Measurements from ENCODE around the gene LSM2.
A peak's percentile ranks its signal among the peaks of the same experiment; 100 is the strongest.
"Not testable (repeated sequence)": the region's sequence is repeated elsewhere in the genome, so short reads cannot be mapped to it uniquely, and the experiment has no call there.

LSM2 gene

DNA sequence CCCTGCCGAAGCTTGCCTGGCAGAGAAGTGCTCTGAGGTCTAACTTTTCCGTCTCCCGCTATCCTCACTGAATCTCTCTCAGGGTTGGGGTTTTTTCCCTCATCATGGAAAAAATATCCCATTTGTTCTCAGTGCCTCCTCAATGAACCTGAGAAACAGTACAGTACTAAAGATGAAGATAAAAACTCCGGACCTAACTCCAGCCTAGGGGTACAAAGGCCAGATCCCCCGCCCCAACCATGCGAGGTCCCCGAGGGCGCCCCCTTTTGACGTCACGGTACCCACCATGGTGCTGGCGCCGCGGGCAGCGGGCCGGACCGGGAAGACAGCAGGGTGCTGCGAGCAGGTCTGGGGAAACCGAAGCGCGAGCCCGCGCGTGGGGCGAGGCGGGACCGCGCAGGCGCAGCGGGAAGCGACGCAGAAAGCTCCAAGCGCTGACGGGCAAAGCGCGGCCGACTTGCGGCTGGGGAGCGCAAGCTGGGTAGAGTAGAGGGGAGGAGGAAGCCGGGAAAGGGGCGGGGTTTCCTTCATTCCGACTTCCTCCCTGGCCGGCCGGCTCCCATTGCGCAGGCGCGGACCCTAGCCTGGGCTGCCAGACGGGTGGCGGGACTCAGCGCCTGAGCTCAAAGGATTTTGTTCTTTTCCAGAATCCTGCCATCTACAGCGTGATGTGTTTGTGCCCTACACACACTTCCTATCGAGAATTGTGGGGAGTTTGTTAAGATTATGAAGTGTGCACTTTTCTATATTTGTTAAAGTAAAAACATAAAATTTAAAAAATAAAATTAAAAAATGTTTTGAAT is at the start of gene LSM2:
Gene LSM2 (minus strand): TSS at position 497 of the 803 bp plus-strand sequence. CDS start 209 bp downstream, at position 288.
- peak; percentile 96 for DNase-seq (ENCODE audit: low spot score)

DNA sequence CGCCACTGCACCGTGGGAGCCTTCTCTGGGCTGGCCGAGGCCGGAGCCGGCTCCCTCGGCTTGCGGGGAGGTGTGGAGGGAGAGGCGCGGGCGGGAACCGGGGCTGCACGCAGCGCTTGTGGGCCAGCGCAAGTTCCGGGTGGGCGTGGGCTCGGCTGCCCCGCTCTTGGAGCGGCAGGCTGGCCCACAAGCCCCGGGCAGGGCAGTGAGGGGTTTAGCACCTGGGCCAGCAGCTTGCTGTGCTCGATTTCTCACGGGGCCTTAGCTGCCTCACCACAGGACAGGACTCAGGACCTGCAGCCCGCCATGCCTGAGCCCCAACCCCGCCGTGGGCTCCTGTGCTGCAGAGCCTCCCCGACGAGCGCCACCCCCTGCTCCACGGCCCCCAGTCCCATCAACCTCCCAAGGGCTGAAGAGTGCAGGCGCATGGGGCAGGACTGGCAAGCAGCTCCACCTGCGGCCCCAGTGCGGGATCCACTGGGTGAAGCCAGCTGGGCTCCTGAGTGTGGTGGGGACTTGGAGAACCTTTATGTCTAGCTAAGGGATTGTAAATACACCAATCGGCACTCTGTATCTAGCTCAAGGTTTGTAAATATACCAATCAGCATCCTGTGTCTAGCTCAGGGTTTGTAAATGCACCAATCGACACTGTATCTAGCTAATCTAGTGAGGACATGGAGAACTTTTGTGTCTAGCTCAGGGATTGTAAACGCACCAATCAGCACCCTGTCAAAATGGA is 45.4 kb upstream of the LSM2 start:
- DNase-seq (ENCODE audit: low spot score) = not testable (repeated sequence)

DNA sequence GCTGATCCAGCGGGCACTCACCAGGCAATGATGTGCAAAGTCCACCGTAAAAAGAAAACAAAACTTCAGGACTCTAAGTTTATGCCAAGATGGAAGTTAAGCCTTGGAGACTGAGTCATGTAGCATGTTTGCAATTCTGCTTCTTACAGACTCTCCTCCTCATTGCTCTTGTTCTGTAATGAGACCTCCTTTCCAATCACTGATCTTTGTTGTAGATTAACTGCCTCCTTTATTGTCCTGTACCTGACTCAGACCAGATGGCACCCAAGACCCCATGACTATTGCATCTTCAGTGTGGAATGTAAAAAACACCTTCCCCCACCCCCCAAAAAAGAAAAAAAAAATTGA is 44.7 kb upstream of the LSM2 start:
- DNase-seq (ENCODE audit: low spot score) = no peak

DNA sequence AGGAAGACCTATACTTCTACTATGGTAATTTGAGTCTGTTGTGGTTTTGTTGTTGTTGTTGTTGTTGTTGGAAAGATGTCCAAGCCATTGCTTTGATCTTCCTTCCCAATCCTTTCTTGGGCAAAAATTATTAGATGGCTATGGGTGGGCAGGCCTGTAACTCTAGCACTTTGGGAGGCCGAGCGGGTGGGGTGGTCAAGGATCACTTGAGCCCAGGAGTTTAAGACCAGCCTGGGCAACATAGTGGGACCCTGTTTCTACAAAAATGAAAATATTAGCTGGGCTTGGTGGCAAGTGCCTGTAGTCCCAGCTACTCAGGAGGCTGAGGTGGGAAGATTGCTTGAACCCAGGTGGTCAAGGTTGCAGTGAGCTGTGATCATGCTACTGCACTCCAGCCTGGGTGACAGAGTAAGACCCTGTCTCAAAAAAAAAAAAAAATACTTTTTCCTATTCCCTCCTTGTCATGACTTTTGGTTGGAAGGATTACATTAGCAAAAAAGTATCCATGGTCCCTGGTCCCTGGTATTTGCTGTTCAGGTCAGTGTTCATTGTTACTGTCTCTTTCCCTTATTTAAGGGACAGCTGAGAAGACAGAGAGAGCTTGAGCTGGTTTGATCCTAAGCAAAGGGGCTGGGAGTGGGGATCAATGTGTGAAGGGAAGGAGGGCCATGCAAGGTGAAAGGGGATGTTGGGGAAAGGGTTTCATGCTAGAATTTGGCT is 44.2 kb upstream of the LSM2 start:
- no peak for DNase-seq (ENCODE audit: low spot score)

DNA sequence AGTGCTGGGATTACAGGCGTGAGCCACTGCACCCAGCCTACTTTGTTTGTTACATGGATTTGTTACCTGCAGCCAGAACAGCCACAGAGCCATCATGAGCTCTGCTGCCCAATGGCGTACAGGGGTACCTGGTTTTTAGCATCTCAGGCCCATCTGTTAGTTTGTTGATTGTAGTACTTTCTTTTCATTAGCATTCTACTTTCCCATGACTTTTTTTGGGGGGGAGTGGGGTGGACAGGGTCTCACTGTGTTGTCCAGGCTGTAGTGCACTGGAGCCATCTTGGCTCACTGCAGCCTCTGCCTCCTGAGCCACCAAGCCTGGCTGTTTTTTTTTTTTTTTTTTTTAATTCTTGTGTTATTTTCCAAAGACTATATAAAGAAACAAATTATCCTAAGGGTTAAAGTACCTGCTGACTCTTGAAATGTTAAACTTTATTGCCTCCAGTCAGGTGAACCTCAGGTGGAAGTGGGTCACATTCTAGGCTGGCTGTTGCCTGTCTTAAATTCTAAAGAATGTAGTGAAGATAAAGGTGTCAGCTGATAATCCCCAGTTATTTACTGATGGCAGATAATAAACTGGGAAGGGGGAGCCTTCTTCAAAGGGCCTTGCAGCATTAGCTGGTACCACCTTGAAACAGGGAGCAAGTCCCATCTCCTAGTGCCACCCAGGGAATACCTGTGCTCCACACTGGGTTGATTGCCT is 40.7 kb upstream of the LSM2 start:
- DNase-seq (ENCODE audit: low spot score) = no peak

DNA sequence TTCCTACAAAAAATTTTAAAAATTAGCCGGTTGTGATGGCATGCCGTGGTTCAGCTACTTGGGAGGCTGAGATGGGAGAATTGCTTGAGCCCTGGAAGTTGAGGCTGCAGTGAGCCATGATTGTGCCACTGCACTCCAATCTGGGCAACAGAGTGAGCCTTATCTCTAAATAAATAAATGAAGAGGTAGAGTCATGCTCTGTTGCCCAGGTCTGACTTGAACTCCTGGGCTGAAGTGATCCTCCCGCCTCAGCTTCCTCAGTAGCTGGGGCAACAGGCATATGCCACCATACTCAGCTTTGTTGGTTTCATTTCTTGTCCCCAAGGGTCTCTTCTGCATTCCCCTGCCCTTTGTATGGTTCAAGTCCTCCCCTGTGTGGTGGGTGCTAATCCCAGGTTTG is 37.7 kb upstream of the LSM2 start:
- no peak for DNase-seq (ENCODE audit: low spot score)

DNA sequence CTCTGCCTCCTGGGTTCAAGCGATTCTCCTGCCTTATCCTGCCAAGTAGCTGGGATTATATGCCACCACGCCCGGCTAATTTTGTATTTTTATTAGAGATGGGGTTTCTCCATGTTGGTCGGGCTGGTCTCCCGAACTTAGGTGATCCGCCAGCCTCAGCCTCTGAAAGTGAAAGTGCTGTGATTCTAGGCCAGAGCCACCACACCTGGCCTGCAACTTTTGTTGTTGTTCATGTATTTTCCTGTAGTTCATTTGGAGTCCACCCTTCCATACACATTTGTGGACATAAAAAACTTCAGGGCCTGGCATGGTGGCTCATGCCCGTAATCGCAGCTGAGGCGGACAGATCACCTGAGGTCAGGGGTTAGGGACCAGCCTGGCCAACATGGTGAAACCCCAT is 35.3 kb upstream of the LSM2 start:
- no peak for DNase-seq (ENCODE audit: low spot score)

DNA sequence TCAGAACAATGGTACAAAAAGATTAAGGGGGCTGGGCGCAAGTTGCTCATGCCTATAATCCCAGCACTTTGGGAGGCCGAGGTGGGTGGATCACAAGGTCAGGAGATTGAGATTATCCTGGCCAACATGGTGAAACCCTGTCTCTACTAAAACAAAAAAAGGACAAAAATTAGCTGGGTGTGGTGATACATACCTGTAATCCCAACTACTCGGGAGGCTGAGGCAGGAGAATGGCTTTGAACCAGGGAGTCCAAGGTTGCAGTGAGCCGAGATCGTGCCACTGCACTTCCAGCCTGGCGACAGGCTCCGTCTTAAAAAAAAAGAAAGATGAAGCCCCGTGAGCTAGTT is 33.0 kb upstream of the LSM2 start:
- DNase-seq (ENCODE audit: low spot score) = not testable (repeated sequence)

DNA sequence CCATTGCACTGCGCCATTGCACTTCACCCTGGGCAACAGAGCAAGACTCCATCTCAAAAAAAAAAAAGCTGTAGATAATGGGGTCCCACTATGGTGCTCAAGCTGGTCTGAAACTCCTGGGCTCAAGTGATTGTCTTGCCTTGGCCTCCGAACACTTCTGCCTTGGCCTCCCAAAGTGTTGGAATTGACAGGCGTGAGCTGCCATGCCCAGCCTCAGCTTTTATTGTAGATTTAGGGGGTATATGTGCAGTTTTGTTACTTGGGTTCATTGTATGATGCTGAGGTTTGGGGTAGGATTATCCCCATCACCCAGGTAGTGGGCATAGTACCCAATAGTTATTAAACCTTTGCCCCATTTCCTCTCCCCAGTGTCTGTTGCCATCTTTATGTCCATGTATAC is 32.2 kb upstream of the LSM2 start:
- DNase-seq (ENCODE audit: low spot score) = no peak

DNA sequence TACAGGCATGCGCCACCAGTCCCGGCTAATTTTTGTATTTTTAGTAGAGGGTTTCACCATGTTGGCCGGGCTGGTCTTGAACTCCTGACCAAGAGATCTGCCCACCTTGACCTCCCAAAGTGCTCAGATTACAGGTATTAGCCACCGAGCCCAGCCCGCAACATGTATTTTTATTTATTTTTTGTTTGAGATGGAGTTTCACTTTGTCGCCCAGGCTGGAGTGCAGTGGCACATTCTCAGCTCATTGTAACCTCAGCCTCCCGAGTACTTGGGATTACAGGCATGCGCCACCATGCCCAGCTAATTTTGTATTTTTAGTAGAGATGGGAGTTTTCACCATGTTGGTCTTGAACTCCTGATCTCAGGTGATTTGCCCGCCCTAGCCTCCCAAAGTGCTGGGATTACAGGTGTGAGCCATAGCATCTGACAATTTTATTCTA is 31.4 kb upstream of the LSM2 start:
- not testable (repeated sequence) for DNase-seq (ENCODE audit: low spot score)

DNA sequence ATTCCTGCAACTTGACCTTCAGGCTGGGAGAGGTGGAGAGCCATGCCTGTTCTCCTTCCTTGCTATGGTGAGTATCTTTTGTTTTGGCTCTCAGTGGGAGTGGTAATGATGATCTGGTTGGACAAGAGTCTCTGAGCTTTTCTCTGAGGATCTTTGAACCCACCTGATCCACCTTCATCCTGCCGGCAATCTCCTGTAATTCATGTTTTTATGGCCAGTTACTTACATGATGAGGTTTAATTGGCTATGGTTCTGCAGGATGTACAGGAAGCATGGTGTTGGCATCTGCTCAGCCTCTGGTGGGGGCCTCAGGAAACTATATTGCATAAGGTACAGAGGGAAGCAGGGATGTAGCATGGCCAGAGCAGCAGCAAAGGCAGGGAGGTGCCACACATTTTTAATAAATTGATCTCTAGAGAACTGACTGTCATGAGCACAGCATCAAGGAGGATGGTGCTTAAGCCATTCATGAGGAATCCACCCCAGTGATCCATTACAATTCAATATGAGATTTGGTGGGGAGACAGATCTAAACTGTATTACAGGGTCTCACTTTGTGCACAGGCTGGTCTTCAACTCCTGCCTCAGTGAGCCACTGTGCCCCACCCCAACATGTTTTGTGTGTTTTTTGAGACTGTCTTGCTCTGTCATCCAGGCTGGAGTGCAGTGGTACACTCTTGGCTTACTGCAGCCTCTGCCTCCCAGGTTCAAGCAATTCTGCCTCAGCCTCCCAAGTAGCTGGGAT is 30.8 kb upstream of the LSM2 start:
- no peak for DNase-seq (ENCODE audit: low spot score)

DNA sequence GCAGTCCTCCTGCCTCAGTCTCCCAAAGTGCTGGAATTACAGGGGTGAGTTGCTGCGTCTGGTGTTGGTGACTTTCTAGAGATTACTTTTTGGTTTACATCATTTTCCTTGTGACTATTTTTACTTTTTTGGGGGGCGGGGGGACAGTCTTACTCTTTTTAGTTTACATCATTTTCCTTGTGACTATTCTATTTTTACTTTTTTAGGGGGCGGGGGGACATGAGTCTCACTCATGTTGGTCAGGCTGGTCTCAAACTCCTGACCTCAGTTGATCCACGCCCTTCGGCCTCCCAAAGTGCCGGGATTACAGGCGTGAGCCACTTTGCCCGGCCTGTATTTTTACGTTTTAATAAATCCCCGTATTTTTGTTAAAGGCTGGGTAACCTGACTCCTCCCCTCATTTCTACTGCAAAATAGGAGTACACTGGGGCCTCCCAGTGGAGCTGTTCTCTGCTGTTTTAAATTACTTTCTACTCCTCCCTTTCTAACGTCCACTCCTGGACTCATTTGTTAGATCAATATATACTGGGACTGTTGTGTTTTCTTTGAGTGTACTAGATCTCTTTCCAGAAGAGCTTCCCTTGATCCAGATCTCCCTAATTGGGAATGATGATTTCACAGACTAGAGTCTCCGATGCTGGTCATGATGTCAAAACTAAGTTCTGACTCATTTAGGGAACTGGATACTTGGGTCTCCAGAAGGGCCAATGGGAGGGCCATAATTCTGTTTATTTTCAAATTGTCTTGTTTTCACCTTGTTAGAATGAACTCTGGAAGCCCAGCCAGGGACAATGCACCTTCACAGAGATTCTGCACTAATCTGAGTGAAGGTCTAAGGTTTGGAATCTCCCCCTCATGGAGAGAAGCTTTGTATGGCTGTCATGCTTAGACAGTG is 30.0 kb upstream of the LSM2 start:
- no peak for DNase-seq (ENCODE audit: low spot score)

DNA sequence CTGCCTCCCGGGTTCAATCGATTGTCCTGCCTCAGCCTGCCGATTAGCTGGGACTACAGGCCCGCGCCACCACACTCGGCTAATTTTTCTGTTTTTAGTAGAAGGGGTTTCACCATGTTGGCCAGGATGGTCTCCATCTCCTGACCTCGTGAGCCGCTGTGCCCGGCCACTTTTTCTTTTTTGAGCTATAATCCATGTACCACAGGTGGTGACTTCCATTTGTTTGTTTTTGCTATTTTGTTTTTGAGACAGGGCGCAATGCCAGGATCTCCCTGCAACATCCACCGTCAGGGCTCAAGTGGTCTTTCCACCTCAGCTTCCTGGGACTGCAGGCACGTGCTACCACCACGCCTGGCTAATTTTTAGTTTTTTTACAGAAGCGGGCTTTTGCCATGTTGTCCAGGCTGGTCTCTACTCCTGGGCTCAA is 29.3 kb upstream of the LSM2 start:
- DNase-seq (ENCODE audit: low spot score) = no peak

DNA sequence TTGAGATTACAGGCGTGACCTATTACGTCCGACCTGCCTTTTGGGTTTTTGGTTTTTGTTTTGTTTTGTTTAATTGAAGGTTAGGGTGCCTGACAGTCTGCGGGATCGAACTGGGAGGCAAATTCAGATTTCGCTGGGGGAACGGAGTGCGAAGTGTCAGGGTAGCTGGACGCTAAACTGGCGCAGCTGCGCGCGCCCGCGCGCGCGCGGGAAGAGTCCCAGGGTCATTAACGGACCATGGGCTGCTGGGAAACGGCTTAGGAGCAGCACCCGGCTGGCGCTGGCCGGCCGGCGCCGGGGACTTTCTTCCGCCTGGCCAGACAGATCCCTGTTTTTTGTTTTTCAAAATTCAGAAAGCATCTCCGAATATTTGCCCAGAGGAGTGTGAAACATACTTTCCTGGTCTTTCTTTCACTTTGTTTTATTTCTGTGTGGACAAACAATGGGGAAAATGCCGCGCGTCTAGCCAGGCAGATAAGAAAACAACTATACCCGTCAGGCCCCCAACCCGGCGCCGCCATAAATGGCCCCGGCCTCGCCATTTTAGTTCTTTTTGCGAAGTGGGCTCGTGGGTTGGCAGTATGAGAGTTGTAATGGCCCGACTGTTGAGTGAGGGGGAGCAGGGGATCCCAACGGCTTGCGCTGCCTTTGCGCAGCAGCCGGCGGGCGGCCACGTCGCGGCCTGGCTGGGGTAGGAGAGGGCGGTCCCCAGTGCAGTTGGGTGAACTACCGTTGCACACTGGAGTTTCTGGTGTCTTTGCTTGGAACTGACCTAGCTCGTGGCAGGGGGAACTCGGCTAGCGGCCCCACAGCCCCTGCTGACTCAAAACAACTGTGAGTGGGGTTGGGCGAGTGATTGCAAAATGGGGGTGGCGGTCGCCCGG is 27.8 kb upstream of the LSM2 start:
- peak; percentile 87 for DNase-seq (ENCODE audit: low spot score)

DNA sequence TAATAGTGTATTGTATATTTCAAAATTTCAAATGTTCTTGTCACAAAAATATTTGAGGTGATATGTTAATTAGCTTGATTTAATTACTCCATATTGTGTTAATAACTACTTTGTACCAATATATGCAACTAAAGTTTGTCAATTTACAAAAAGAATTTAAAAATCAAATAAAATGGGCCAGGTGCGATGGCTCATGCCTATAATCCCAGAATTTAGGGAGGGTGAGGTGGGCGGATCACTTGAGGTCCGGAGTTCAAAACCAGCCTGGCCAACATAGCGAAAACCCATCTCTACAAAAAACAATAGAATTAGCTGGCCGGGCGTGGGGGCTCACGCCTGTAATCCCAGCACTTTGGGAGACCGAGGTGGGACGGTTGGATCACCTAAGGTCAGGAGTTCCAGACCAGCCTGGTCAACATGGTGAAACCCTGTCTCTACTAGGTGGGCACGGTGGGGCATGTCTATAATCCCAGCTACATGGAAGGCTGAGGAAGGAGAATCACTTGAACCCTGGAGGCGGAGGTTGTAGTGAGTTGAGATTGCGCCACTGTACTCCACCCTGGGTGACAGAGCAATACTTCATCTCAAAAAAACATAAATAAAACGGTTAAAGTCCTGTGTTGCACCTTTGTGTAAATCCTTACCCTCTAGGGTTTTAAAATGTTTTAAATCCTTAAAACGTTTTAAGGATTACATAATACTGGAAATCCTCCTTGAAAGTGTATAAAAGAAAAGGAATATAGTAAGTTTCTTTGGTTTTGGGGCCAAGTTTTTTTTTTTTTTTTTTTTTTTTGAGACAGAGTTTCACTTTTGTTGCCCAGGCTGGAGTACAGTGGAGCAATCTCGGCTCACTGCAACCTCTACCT is 24.8 kb upstream of the LSM2 start:
- no peak for DNase-seq (ENCODE audit: low spot score)

DNA sequence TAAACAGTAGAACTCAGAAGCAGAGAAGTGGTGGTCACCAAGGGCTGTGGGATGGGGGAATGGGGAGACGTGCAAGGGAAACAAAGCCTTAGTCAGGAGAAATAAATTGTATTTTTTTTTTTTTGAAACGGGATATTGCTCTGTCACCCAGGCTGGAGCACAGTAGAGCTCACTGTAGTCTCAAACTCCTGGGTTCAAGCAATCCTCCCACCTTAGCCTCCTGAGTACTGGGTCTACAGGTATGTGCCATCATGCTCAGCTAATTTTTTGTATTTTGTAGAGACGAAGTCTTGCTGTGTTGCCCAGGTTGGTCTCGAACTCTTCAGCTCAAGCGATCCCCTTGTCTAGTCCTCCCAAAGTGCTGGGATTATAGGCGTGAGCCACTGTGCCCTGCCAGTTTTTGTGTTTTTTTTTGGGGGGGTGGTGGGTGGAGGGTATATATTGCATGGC is 24.1 kb upstream of the LSM2 start:
- DNase-seq (ENCODE audit: low spot score) = no peak

DNA sequence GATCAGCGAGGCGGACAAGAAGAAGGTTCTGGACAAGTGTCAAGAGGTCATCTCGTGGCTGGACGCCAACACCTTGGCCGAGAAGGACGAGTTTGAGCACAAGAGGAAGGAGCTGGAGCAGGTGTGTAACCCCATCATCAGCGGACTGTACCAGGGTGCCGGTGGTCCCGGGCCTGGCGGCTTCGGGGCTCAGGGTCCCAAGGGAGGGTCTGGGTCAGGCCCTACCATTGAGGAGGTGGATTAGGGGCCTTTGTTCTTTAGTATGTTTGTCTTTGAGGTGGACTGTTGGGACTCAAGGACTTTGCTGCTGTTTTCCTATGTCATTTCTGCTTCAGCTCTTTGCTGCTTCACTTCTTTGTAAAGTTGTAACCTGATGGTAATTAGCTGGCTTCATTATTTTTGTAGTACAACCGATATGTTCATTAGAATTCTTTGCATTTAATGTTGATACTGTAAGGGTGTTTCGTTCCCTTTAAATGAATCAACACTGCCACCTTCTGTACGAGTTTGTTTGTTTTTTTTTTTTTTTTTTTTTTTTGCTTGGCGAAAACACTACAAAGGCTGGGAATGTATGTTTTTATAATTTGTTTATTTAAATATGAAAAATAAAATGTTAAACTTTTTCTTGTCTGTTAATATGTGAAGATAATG is 23.0 kb upstream of the LSM2 start:
- no peak for DNase-seq (ENCODE audit: low spot score)

Data from kidney capillary endothelial cell (primary cell).